Muscle layer of colon (tissue), 2 donors: ENCODE data around the gene POLR2M.

ENCODE experiments used
- H3K27ac ChIP-seq: one replicate; pipeline ENCODE4 v1.7.0; 2013; ENCODE audit warnings: low read depth, mild to moderate bottlenecking, low read length, moderate library complexity
- H3K27me3 ChIP-seq, 2 donors: one replicate each; pipeline ENCODE4 v1.7.0; 2013; ENCODE audit warnings: low read length in 2 of 2, mild to moderate bottlenecking in 2 of 2; ENCODE audit not compliant: insufficient read depth in 2 of 2, control insufficient read depth in 1 of 2
- H3K36me3 ChIP-seq: one replicate; pipeline ENCODE4 v1.7.0; 2013; ENCODE audit warnings: mild to moderate bottlenecking, low read length; ENCODE audit not compliant: insufficient read depth
- H3K4me1 ChIP-seq: one replicate; pipeline ENCODE4 v1.7.0; 2013; ENCODE audit warnings: mild to moderate bottlenecking, low read length; ENCODE audit not compliant: insufficient read depth
- H3K4me3 ChIP-seq, 2 donors: one replicate each; pipeline ENCODE4 v1.7.0; 2013; ENCODE audit warnings: low read length in 2 of 2, low read depth in 1 of 2, mild to moderate bottlenecking in 1 of 2, moderate library complexity in 1 of 2
- H3K9ac ChIP-seq: one replicate; pipeline ENCODE4 v1.7.0; 2013; ENCODE audit warnings: low read length
- H3K9me3 ChIP-seq: one replicate; pipeline ENCODE4 v1.7.0; 2013; ENCODE audit warnings: mild to moderate bottlenecking, low read length
- donor health status: abdominal sarcoma.
- donor health status: Adenocarcinoma of cecum.

POLR2M gene

GRCh38 chr15:57694279-57694678 is 12.2 kb upstream of the POLR2M start:
- Histone ChIP-seq H3K9me3 (no peaks in the 10 kb centered on the region), H3K4me3 (no peak overlapping the region), H3K36me3 (no peaks in the 10 kb centered on the region), H3K9ac (no peak overlapping the region), H3K4me1 (peaks cover 8% of the 10 kb centered on the region), H3K27me3 (no peaks in the 10 kb centered on the region), H3K27ac (no peak overlapping the region)

DNA sequence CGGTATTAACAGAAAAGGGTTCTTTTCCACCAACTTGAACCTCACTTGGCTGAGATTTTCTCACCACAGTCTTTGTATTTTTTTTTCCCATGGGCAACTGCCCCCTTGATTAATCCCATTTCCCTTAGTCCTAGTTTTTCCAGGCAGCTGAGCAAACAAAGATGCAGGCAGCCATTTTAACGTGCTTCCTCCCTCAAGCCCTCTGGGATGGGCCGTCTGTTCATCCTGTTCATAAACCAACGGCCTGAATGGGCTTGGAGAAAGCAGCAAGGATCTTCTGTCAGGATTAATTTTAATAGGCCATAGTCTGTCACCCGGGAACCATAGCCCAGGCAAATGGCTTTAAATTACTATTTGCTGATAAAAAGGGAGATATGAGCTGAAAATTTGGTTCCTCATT is 10.4 kb upstream of the POLR2M start:
- Histone ChIP-seq H3K27ac (no peak overlapping the region), H3K9ac (no peak overlapping the region), H3K4me1 (peaks cover 8% of the 10 kb centered on the region), H3K36me3 (no peaks in the 10 kb centered on the region), H3K27me3 (no peaks in the 10 kb centered on the region), H3K4me3 (no peak overlapping the region), H3K9me3 (no peaks in the 10 kb centered on the region)

DNA sequence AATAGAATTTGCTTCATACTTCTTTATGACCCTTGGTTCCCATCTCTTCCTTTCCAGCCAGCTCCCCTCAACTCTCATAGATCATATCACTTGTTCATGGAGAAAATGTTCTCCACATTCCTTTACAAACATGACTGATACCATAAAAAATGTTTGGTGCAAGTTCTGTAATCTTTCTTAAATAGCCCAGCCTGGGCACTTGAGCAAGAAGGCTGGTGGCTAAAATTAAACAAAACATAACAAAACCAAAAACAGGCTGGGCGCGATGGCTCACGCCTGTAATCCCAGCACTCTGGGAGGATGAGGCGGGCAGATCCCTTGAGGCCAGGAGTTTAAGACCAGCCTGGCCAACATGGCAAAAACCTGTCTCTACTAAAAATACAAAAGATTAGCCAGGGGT is 8.9 kb upstream of the POLR2M start:
- no peaks in the 10 kb centered on the region for H3K27me3 ChIP-seq
- no peak overlapping the region for H3K27ac ChIP-seq
- no peaks in the 10 kb centered on the region for H3K9me3 ChIP-seq
- no peak overlapping the region for H3K4me3 ChIP-seq
- peaks cover 8% of the 10 kb centered on the region for H3K4me1 ChIP-seq
- H3K9ac ChIP-seq = no peak overlapping the region
- no peaks in the 10 kb centered on the region for H3K36me3 ChIP-seq

DNA sequence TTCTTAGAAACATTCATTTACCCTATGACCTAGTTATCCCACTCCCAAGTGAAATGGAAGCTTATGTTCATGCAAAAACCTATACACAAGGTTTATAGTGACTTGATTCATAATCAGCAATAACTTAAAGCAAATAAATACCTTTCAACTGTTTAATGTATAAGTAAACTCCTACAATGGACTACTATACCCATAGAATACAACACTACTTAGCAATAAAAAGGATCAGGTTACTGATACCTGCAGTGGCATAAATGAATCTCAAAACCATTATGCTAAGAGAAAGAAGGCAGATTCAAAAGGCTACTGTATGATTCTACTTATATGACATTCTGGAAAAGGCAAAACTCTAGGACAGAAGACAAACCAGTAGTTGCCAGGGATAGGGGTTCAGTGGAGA is 8.3 kb upstream of the POLR2M start:
- Histone ChIP-seq H3K27me3 (no peaks in the 10 kb centered on the region), H3K4me3 (no peak overlapping the region), H3K4me1 (peaks cover 8% of the 10 kb centered on the region), H3K9ac (no peak overlapping the region), H3K9me3 (no peaks in the 10 kb centered on the region), H3K36me3 (no peaks in the 10 kb centered on the region), H3K27ac (no peak overlapping the region)

DNA sequence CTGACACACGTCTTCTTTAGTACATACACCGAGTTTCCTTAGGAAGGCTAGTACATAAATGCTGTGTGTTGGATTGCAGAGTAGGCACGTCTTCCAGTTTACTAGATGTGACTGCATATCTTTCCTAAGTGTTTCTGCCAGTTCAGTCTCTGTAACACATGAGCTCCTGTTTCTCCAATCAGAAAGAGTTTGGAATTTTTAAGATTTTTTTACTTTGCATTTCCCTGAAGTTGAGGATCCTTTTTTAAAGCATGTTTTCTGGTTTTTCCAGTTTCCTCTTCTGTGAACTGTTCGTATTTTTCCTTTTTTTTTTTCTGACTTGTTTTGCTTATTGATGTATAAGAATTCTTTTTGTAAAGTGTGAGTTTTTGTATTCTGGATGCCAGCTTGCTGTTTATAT is 7.5 kb upstream of the POLR2M start:
- H3K4me3 ChIP-seq = no peak overlapping the region
- H3K4me1 ChIP-seq = peaks cover 8% of the 10 kb centered on the region
- H3K27me3 ChIP-seq = no peaks in the 10 kb centered on the region
- no peaks in the 10 kb centered on the region for H3K9me3 ChIP-seq
- H3K9ac ChIP-seq = no peak overlapping the region
- no peak overlapping the region for H3K27ac ChIP-seq
- H3K36me3 ChIP-seq = no peaks in the 10 kb centered on the region

- Histone ChIP-seq H3K27me3 (no peaks in the 10 kb centered on the region), H3K27ac (no peak overlapping the region), H3K9ac (no peak overlapping the region), H3K36me3 (no peaks in the 10 kb centered on the region), H3K4me3 (no peak overlapping the region), H3K9me3 (no peaks in the 10 kb centered on the region), H3K4me1 (peaks cover 14% of the 10 kb centered on the region)
These were observed 3.1 kb upstream of the POLR2M start for GRCh38 chr15:57703387-57703786.

- Histone ChIP-seq H3K36me3 (peaks cover 5% of the 10 kb centered on the region), H3K4me3 (no peak overlapping the region), H3K4me1 (peaks cover 22% of the 10 kb centered on the region), H3K27me3 (no peaks in the 10 kb centered on the region), H3K9ac (no peak overlapping the region), H3K9me3 (no peaks in the 10 kb centered on the region), H3K27ac (no peak overlapping the region)
These were observed 2.1 kb upstream of the POLR2M start for GRCh38 chr15:57704441-57704840.

DNA sequence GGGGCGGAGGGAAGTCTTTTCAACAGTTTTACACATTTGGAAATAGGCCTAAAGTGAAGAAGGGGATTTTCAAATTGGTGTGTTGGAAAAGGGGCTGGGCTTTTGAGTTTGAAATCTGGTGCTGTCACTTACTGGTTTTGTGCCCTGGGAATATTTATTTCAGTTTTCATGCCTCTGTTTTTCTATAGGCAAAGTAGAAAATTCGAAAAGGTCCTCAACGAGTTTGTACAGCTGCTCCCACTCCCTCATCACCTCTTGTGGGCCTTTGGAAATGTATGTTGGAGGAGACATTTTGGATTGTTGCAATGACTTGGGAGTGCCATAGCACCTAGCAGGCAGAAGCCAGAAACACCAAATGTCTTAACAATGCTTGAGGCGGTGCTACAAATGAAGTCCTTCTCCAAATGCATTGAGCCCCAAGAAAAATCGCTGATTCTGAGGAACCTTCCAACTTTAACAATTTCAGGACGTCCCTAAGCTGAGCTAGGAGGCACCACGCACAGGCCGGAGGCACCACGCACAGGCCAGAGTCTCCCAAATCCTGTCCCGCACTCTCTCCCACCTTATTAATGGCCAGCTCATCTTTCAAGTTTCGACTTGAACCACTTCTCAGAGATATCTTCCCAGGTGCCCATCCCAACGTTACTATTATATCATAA is 639 bp upstream of the POLR2M start:
- Histone ChIP-seq H3K27me3 (no peaks in the 10 kb centered on the region), H3K36me3 (peaks cover 19% of the 10 kb centered on the region), H3K9me3 (no peaks in the 10 kb centered on the region), H3K4me1 (peaks cover 34% of the 10 kb centered on the region), H3K4me3 (peak overlapping the region; percentile 92), H3K27ac (peak overlapping the region; percentile 93), H3K9ac (peak overlapping the region; percentile 16)

- Histone ChIP-seq H3K27ac (no peak overlapping the region), H3K9ac (peak overlapping the region; percentile 94), H3K4me3 (peak overlapping the region in 1 of 2 donors; percentile 92), H3K36me3 (peaks cover 40% of the 10 kb centered on the region), H3K4me1 (peaks cover 34% of the 10 kb centered on the region), H3K27me3 (no peaks in the 10 kb centered on the region), H3K9me3 (no peaks in the 10 kb centered on the region)
These were observed 1.5 kb downstream of the POLR2M start for GRCh38 chr15:57708047-57708446.

DNA sequence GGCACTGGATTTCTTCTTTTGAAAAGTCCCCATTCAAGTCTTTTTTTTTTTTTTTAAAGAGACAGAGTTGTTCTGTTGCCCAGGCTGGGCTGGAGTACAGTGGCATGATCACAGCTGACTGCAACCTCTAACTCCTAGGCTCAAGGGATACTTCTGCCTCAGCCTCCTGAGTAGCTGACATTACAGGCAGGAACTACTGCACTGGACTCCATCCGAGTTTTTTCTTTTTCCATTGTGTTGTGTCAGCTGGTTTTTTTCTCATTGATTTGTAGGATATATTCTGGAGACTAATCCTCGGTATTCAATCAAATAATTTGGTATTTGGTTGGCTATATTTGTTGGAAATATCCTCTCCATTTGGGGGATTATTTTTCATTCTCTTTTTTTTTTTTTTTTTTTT is 11.8 kb downstream of the POLR2M start:
- no peak overlapping the region for H3K27ac ChIP-seq

DNA sequence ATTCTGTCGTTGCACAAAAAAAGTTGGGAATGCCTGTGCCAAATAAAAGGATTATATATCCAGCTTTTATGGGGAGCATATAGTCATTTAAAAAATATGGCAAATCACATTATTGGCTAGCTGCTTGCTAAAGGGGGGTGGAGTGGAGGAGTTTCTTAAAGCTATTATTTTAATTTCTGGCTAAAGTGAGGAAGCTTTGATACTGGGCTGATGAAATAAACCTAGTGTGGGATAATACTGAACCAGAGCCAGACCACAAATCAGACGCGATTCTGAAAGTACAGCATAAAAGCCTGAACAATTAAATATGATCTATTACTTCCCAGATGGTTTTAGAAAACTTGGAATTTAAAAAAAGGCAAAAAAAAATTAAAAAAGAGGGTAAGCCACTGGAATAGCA is 14.4 kb downstream of the POLR2M start:
- Histone ChIP-seq H3K4me3 (no peak overlapping the region), H3K27me3 (no peaks in the 10 kb centered on the region), H3K9ac (no peak overlapping the region), H3K27ac (no peak overlapping the region), H3K36me3 (no peaks in the 10 kb centered on the region), H3K9me3 (no peaks in the 10 kb centered on the region), H3K4me1 (peaks cover 7% of the 10 kb centered on the region)

More for the DNA sequence above, 11.8 kb downstream of the POLR2M start:
- peaks cover 12% of the 10 kb centered on the region for H3K36me3 ChIP-seq
- no peak overlapping the region for H3K4me3 ChIP-seq
- no peaks in the 10 kb centered on the region for H3K27me3 ChIP-seq
- H3K4me1 ChIP-seq = peaks cover 7% of the 10 kb centered on the region
- no peaks in the 10 kb centered on the region for H3K9me3 ChIP-seq
- no peak overlapping the region for H3K9ac ChIP-seq

GRCh38 chr15:57726411-57726810 is 19.9 kb downstream of the POLR2M start:
- no peaks in the 10 kb centered on the region for H3K9me3 ChIP-seq
- no peak overlapping the region for H3K9ac ChIP-seq
- no peaks in the 10 kb centered on the region for H3K36me3 ChIP-seq
- no peak overlapping the region for H3K4me3 ChIP-seq
- H3K27me3 ChIP-seq = no peaks in the 10 kb centered on the region
- peaks cover under 1% of the 10 kb centered on the region for H3K4me1 ChIP-seq
- H3K27ac ChIP-seq = no peak overlapping the region
